Embryonic facial prominence (tissue), 1 donor: Measurements from ENCODE around the gene ZNF573.
A peak's percentile ranks its signal among the peaks of the same experiment; 100 is the strongest.
"Not testable (repeated sequence)": the region's sequence is repeated elsewhere in the genome, so short reads cannot be mapped to it uniquely, and the experiment has no call there.

Experiments used
- DNase-seq: peaks from one replicate; pipeline ENCODE4 v3.0.0-alpha.2; 2016; ENCODE audit errors: extremely low spot score

Gene ZNF573

GRCh38 chr19:37779127-37780005 lies at the start of gene ZNF573:
Gene ZNF573, minus strand, starts transcription at chr19:37779586. Its CDS starts 5,857 bp downstream, at chr19:37773729.
- DNase-seq = peak; percentile 81

- peak; percentile 48 for DNase-seq
These were observed 38.0 kb upstream of the ZNF573 start for GRCh38 chr19:37817180-37817981.

- DNase-seq = not testable (repeated sequence)
These were observed 36.2 kb upstream of the ZNF573 start for GRCh38 chr19:37815611-37816010.

- no peak for DNase-seq
These were observed 34.0 kb upstream of the ZNF573 start for GRCh38 chr19:37813340-37813739.

DNA sequence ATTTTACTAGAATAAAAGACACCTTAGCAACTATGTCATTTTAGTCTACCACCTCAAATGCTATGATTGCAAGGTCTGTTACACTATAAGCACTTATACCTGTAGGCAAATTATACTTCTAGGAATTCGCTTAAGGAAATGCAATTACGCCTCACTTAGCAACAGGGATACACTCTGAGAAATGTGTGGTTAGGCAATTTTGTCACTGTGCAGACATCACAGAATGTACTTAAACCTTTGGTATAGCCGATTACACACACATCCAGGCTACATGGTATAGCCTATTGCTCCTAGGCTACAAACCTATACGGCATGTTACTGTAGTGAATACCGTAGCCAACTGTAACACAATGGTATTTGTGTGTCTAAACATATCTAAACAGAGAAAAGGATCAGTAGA lies 30.0 kb upstream of the ZNF573 start:
- no peak for DNase-seq

DNA sequence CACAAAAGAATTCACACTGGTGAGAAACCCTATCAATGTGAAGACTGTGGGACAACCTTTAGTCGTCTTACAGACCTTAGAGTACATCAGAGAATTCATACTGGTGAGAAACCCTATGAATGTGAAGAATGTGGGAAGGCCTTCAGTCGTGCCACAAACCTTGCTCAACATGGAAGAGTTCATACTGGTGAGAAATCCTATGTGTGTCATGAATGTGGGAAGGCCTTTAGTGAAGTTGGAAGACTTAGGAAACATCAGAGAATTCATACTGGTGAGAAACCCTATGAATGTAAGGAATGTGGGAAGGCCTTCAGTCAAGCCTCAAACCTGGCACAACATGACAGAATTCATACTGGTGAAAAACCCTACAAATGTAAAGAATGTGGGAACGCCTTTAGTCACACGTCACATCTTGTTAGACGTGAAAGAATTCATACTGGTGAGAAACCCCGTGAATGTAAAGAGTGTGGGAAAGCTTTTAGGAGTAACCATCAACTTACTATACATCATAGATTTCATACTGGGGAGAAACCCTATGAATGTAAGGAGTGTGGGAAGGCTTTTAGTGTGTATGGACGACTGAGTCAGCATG lies 24.0 kb upstream of the ZNF573 start:
- DNase-seq = no peak

DNA sequence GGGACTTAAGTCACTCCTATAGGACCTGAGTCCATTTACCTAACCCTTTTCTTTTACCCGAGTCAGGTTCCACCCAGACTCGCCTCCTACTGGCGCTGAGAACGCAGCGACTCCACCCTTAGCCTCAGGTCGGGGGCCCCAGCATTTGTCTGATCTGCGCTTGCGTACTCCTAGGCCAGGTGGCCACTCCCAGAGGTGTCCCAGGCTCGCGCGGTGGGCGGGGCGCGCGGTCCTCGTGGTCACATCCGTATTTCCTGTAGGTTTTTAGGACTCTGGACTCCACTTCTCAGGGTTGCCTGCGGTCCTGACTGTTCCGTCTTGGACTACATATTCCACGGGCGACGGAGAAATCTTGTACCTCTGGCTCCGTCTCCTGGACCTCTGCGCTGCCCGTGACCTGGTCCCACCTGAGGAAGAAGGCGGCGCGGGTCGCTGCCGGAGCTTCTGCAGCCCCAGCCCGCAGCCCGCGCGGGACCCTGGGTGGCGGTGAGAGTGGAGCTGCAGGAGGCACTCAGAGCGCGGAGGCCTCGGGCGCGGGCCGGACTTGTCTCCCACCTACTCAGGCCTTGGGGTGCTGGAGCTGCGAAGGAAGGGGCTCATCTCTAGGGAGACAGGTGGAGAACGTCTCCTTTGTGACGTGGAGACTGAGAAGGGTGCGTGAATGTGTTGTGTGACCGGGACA lies 11.0 kb upstream of the ZNF573 start:
- DNase-seq = no peak

GRCh38 chr19:37778613-37779126 lies 716 bp downstream of the ZNF573 start:
- DNase-seq = no peak

DNA sequence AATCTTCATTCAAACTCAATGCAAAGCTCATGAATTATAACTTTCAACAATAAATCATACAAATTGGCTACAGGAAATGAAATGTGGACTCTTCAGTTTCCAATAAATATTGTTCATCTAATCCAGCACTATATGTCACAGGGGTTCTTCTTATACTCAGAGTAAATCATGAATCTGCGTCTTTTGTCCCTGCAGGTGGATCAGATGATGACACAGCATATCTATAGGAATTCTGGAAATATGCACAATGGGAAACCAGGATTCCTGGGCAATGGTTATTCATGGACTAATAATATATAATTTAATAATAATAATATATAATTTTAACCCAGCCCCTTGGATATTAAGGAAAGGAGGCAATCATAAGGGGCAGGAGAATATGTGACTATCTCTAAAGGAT lies 8.4 kb downstream of the ZNF573 start:
- DNase-seq = no peak

DNA sequence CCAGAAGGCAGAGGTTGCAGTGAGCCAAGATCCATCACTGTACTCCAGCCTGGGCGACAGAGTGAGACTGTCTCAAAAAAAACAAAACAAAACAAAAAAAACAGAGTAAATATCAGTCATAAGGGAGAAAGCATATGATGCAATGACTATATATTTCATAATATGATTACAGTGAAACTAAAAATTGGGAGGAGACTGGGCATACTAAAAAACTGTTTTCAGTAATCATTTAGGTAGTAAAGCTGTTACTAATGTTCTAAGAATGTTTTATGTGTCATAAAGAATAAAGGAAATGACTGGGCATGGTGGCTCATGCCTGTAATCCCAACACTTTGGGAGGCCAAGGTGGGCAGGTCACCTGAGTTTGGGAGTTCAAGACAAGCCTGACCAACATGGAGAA lies 15.9 kb downstream of the ZNF573 start:
- no peak for DNase-seq

DNA sequence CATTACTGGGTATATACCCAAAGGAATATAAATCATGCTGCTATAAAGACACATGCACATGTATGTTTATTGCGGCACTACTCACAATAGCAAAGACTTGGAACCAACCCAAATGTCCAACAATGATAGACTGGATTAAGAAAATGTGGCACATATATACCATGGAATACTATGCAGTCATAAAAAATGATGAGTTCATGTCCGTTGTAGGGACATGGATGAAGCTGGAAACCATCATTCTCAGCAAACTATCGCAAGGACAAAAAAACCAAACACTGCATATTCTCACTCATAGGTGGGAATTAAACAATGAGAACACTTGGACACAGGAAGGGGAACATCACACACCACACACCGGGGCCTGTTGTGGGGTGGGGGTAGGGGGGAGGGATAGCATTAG lies 21.7 kb downstream of the ZNF573 start:
- not testable (repeated sequence) for DNase-seq

- DNase-seq = no peak
These were observed 41.0 kb downstream of the ZNF573 start for GRCh38 chr19:37738371-37738770.

DNA sequence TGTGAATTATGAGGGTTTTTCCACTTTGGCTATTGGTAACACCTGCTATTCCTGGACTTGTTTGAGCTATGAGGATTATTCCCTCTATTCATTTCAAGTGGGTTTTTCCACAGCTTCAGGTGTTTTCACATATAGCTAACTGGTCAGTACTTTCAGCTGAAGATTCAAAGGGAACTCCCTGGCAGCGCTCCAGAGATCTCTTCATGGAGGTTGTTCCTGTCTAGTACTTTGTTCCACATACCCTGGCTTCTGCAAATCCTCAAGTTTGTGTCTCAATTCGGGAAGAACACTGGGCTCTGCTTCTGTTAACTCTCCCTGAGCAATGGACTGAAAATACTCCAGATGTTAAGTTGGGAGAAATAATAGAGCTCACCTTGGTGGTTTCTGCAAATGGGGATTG lies 54.2 kb downstream of the ZNF573 start:
- DNase-seq = no peak

DNA sequence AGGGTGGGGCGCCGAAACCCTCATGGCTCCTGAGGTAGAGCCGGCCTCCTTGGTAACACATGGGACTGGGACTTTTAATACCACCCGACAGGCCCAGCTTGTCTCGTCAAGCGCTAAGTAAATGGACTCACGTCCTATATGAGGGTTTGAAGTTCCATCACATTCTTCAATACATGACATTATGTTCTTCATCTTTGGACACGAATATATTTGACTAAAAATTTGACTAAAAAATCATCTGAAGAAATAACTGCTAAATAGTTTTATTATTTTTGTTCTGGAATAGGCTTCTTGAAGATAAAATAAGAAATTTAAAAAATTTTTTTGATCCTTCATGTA lies 59.5 kb downstream of the ZNF573 start:
- DNase-seq = no peak

- peak; percentile 84 for DNase-seq
These were observed 60.1 kb downstream of the ZNF573 start, which contains the start of gene ZNF607 for GRCh38 chr19:37719111-37719926. Gene ZNF607, minus strand, starts transcription at chr19:37719761. Its CDS starts 8,143 bp downstream, at chr19:37711618.

- DNase-seq = no peak
These were observed 61.1 kb downstream of the ZNF573 start for GRCh38 chr19:37718304-37718703.

GRCh38 chr19:37716140-37716539 lies 63.2 kb downstream of the ZNF573 start:
- no peak for DNase-seq

DNA sequence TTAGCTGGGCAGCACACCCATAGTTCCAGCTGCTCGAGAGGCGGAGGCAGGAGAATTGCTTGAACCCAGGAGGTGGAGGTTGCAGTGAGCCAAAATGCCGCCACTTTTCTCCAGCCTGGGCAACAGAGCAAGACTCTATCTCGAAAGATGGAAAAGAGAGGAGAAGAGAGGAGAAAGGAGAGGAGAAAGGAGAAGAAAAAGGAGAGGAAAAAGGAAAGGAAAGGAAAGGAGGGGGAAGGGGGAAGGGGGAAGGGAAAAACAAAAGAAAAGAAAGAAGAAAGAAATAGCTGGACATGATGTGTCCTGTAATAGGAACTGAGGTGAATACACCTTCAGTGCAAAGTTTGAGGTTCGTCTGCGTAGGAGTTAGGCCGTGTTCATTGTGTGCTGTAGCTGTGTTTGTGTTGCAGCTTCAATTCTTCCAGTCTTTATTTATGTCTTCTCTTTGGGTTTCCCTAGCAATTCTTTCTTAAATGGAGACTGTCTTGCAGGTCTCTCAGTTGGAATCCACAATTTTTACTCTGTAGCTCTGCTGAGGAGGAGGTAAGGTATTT lies 73.3 kb downstream of the ZNF573 start:
- no peak for DNase-seq

DNA sequence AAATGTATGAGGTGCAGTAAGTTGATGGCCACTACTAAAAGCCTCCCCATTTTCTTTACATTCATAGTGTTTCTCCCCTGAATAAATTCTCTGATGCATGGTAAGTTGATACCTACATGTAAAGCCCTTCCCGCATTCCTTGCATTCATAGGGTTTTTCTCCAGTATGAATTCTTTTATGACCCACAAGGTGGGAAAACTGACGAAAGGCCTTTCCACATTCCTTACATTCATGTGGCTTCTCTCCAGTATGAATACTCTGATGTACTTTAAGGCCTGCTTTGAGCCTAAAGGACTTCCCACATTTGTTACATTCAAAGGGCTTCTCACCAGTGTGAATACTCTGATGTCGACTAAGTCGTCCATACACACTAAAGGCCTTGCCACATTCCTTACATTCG lies 80.3 kb downstream of the ZNF573 start:
- DNase-seq = no peak

DNA sequence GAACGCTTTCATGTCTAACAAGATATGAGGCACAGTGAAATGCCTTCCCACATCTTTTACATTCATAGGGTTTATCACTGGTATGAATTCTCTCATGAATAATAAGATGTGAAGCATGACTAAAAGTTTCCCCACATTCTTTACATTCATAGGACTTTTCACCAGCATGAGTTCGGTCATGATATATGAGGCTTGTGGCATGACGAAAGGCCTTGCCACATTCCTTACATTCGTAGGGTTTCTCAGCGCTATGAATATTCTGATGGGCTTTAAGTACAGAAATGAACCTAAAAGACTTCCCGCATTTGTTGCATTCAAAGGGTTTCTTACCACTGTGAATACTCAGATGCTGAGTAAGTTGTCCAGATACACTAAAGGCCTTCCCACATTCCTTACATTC lies 81.2 kb downstream of the ZNF573 start:
- DNase-seq = no peak
